Measurements from ENCODE around the gene IFNB1. TPM values are rescaled to one million over a fixed set of nuclear protein-coding genes. Genes with fewer than 3 reads are reported as not detected.

IFNB1 gene
- total and polyA plus RNA-seq, 7 donors = not detected

GRCh38 chr9:21086538-21086937, 8.8 kb upstream of the IFNB1 start:
- Histone ChIP-seq H3K27me3 (ENCODE audit: insufficient read depth in 3 of 3, low read length in 2 of 3) (no peaks in the 10 kb centered on the region), H3K4me3 (no peak overlapping the region), H3K4me1 (no peaks in the 10 kb centered on the region), H3K9me3 (peaks cover 9% of the 10 kb centered on the region), H3K36me3 (ENCODE audit: insufficient read depth in 1 of 2, low read depth in 1 of 2) (no peaks in the 10 kb centered on the region), H3K27ac (no peak overlapping the region)
- intact Hi-C loops (cut with DNase I) = no loop called here
- no peak for TF ChIP-seq CTCF (IDR thresholded peaks at IDR 0.05)
- DNase-seq = no peak
- no peak for ATAC-seq
- 91 to 96% (median 93%) methylated on average over 1 of the region's 1 CpG for WGBS, 3 donors

DNA sequence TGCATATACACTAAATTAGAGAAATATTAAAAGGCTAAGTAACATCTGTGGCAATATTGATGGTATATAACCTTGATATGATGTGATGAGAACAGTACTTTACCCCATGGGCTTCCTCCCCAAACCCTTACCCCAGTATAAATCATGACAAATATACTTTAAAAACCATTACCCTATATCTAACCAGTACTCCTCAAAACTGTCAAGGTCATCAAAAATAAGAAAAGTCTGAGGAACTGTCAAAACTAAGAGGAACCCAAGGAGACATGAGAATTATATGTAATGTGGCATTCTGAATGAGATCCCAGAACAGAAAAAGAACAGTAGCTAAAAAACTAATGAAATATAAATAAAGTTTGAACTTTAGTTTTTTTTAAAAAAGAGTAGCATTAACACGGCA, 7.3 kb upstream of the IFNB1 start:
- no peak for TF ChIP-seq CTCF (IDR thresholded peaks at IDR 0.05)
- WGBS, 3 donors = 82 to 95% (median 91%) methylated on average over 1 of the region's 1 CpG
- ATAC-seq = no peak
- H3K9me3 ChIP-seq = peaks cover 9% of the 10 kb centered on the region
- intact Hi-C loops (cut with DNase I) = no loop called here
- H3K4me3 ChIP-seq = no peak overlapping the region
- H3K27ac ChIP-seq = no peak overlapping the region
- no peak for DNase-seq
- H3K36me3 ChIP-seq (ENCODE audit: insufficient read depth in 1 of 2, low read depth in 1 of 2) = no peaks in the 10 kb centered on the region
- no peaks in the 10 kb centered on the region for H3K27me3 ChIP-seq (ENCODE audit: insufficient read depth in 3 of 3, low read length in 2 of 3)
- H3K4me1 ChIP-seq = no peaks in the 10 kb centered on the region

DNA sequence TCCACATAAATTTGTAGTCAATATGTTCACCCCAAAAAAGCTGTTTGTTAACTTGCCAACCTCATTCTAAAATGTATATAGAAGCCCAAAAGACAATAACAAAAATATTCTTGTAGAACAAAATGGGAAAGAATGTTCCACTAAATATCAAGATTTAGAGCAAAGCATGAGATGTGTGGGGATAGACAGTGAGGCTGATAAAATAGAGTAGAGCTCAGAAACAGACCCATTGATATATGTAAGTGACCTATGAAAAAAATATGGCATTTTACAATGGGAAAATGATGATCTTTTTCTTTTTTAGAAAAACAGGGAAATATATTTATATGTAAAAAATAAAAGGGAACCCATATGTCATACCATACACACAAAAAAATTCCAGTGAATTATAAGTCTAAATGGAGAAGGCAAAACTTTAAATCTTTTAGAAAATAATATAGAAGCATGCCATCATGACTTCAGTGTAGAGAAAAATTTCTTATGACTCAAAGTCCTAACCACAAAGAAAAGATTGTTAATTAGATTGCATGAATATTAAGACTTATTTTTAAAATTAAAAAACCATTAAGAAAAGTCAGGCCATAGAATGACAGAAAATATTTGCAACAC, 6.6 kb upstream of the IFNB1 start:
- Histone ChIP-seq H3K9me3 (peaks cover 9% of the 10 kb centered on the region), H3K4me3 (no peak overlapping the region), H3K27me3 (ENCODE audit: insufficient read depth in 3 of 3, low read length in 2 of 3) (no peaks in the 10 kb centered on the region), H3K4me1 (no peaks in the 10 kb centered on the region), H3K27ac (no peak overlapping the region), H3K36me3 (ENCODE audit: insufficient read depth in 1 of 2, low read depth in 1 of 2) (no peaks in the 10 kb centered on the region)
- DNase-seq (no peak), ATAC-seq (no peak)
- intact Hi-C loops (cut with DNase I) = no loop called here
- no peak for TF ChIP-seq CTCF (IDR thresholded peaks at IDR 0.05)

- H3K4me1 ChIP-seq = no peaks in the 10 kb centered on the region
- intact Hi-C loops (cut with DNase I) = no loop called here
- no peaks in the 10 kb centered on the region for H3K36me3 ChIP-seq (ENCODE audit: insufficient read depth in 1 of 2, low read depth in 1 of 2)
- H3K4me3 ChIP-seq = no peak overlapping the region
- WGBS, 3 donors = 70 to 75% (median 72%) methylated on average over 4 of the region's 4 CpGs
- H3K27me3 ChIP-seq (ENCODE audit: insufficient read depth in 3 of 3, low read length in 2 of 3) = no peaks in the 10 kb centered on the region
- ATAC-seq = no peak
- DNase-seq = no peak
- no peak overlapping the region for H3K27ac ChIP-seq
- TF ChIP-seq CTCF (IDR thresholded peaks at IDR 0.05) = no peak
- H3K9me3 ChIP-seq = peaks cover 9% of the 10 kb centered on the region
Observed at GRCh38 chr9:21082671-21083070, 4.9 kb upstream of the IFNB1 start.

GRCh38 chr9:21081999-21082398, 4.3 kb upstream of the IFNB1 start:
- H3K4me1 ChIP-seq = no peaks in the 10 kb centered on the region
- DNase-seq = no peak
- H3K27ac ChIP-seq = no peak overlapping the region
- no peaks in the 10 kb centered on the region for H3K36me3 ChIP-seq (ENCODE audit: insufficient read depth in 1 of 2, low read depth in 1 of 2)
- no peaks in the 10 kb centered on the region for H3K27me3 ChIP-seq (ENCODE audit: insufficient read depth in 3 of 3, low read length in 2 of 3)
- H3K9me3 ChIP-seq = peaks cover 9% of the 10 kb centered on the region
- no peak overlapping the region for H3K4me3 ChIP-seq
- intact Hi-C loops (cut with DNase I) = no loop called here
- no peak for TF ChIP-seq CTCF (IDR thresholded peaks at IDR 0.05)
- ATAC-seq = no peak
- WGBS, 3 donors = 56 to 62% (median 56%) methylated on average over 4 of the region's 4 CpGs

All from psoas muscle (tissue), 8 donors.